ENCODE results near the gene PSMD13.

The PSMD13 gene

GRCh38 chr11:299081-299891 is 62.5 kb downstream of the PSMD13 start, which contains the start of gene IFITM5:
Gene IFITM5 (minus strand): TSS chr11:299526. CDS start chr11:299490, 36 bp downstream.
- Histone ChIP-seq H3K27ac (ENCODE audit: low read depth, low read length) (no peak within 1 kb of the TSS), H3F3A (ENCODE audit: insufficient read depth) (no peaks in the 10 kb centered on the region; the same call in 1 of the 2 replicates), H3K9me2 (replicated peaks; ENCODE audit: insufficient read depth, low read length) (no peaks in the 10 kb centered on the region), H3K9me3 (ENCODE audit: insufficient read depth, low read length) (no peaks in the 10 kb centered on the region), H3K79me2 (ENCODE audit: insufficient read depth, low read length) (no peaks in the 10 kb centered on the region), H3K4me2 (ENCODE audit: low read depth, low read length, poor library complexity, severe bottlenecking) (no peak within 1 kb of the TSS), H3K36me3 (ENCODE audit: low read length) (no peaks in the 10 kb centered on the region), H3K4me3 (ENCODE audit: insufficient read depth, low read length, poor library complexity, severe bottlenecking) (no peak within 1 kb of the TSS), H3K27me3 (ENCODE audit: low read length) (no peaks in the 10 kb centered on the region), H3K9ac (ENCODE audit: low read length) (no peak within 1 kb of the TSS), H4K20me1 (ENCODE audit: low read depth, low read length) (no peaks in the 10 kb centered on the region), H2AFZ (ENCODE audit: low read depth, low read length, severe bottlenecking) (no peak within 1 kb of the TSS)
- TF ChIP-seq CTCF (IDR thresholded peaks at IDR 0.05; ENCODE audit: insufficient read depth, low read length, poor library complexity, severe bottlenecking), result no peak
- TF ChIP-seq EZH2phosphoT487 (conservative IDR thresholded peaks at IDR 0.05; ENCODE audit: low read length), result no peak

GRCh38 chr11:299951-300735 is 63.4 kb downstream of the PSMD13 start:
- no peak overlapping the region for H3K4me2 ChIP-seq (ENCODE audit: low read depth, low read length, poor library complexity, severe bottlenecking)

More at GRCh38 chr11:299951-300735, 63.4 kb downstream of the PSMD13 start:
- Histone ChIP-seq H3K79me2 (ENCODE audit: insufficient read depth, low read length) (no peaks in the 10 kb centered on the region), H3K27me3 (ENCODE audit: low read length) (no peaks in the 10 kb centered on the region), H3K36me3 (ENCODE audit: low read length) (no peaks in the 10 kb centered on the region), H3K9ac (ENCODE audit: low read length) (no peak overlapping the region), H3K27ac (ENCODE audit: low read depth, low read length) (no peak overlapping the region), H3K4me3 (ENCODE audit: insufficient read depth, low read length, poor library complexity, severe bottlenecking) (no peak overlapping the region), H2AFZ (ENCODE audit: low read depth, low read length, severe bottlenecking) (no peak overlapping the region), H3F3A (ENCODE audit: insufficient read depth) (no peaks in the 10 kb centered on the region; the same call in 1 of the 2 replicates), H4K20me1 (ENCODE audit: low read depth, low read length) (no peaks in the 10 kb centered on the region), H3K9me2 (replicated peaks; ENCODE audit: insufficient read depth, low read length) (no peaks in the 10 kb centered on the region), H3K9me3 (ENCODE audit: insufficient read depth, low read length) (no peaks in the 10 kb centered on the region)
- no peak for TF ChIP-seq EZH2phosphoT487 (conservative IDR thresholded peaks at IDR 0.05; ENCODE audit: low read length)
- no peak for TF ChIP-seq CTCF (IDR thresholded peaks at IDR 0.05; ENCODE audit: insufficient read depth, low read length, poor library complexity, severe bottlenecking)
